Suppressor macrophage treated with lipopolysaccharide for 1 hour (primary cell): ENCODE results near the gene C2orf78.
"Not testable (repeated sequence)": the region's sequence is repeated elsewhere in the genome, so short reads cannot be mapped to it uniquely, and the experiment has no call there.

Experiments used
- DNase-seq, 3 donors: peaks; one replicate each; pipeline ENCODE4 v3.0.0-alpha.2; 2020 to 2022

C2orf78 gene

GRCh38 chr2:73783402-73783801 lies 581 bp upstream of the C2orf78 start:
- not testable (repeated sequence) for DNase-seq

DNA sequence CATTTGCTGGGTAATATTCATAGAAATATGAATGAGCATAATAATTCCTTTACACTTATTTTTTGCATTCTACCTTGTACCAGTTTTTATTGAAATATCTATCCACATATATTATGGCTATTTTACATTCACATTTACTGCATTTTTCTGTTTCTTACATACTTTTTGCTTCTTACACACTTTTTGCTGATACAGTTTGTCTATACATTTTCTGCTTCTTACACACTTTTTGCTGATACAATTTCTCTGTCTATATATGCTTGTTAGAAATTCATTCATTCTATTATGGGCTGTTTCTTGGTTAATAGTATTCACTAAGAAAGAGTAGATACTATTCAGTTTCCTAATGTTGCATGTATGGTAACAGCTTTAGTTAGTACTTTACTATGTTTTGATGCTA lies 27.9 kb downstream of the C2orf78 start:
- DNase-seq, result no peak

DNA sequence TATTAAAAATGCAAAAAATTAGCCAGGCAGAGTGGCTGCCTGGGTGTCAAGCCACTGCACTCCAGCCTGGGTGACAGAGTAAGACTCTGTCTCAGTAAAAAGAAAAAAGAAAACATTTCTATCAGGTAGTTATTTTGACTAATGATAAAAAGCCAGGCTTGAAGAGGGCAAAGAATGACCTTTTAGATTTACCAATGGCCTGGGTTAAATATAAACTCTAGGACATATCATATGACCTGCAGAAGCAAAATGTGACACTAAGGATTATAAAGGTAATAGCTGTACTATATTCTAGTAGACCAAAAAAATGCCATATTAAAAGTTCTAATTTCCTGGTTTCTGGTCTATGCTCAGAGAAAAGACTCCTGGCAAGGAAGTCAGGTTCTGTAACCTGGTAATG lies 28.7 kb downstream of the C2orf78 start:
- no peak for DNase-seq

DNA sequence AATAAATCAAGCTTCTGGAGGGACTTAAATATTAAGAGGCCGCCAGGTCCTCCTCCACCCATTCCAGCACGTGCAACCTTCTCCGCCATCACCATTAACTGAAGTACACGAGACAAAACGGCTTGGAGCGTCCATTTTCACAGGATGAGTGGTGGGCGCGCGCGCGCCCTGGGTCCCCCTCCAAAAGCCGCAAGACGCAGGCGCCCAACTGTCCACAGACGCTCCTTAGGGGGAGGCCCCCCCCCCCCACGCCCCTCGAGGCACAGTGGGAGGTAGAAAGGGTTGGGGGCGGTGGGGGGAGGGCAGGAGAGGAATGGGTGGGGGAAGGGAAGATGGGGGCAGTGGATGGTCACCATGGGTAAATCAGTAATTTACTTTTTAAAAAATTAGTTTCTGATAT lies 34.3 kb downstream of the C2orf78 start:
- DNase-seq, result no peak

- peak in 2 of 3 donors; percentile 28 to 42 for DNase-seq
Observed at GRCh38 chr2:73821227-73821626, 37.2 kb downstream of the C2orf78 start.

DNA sequence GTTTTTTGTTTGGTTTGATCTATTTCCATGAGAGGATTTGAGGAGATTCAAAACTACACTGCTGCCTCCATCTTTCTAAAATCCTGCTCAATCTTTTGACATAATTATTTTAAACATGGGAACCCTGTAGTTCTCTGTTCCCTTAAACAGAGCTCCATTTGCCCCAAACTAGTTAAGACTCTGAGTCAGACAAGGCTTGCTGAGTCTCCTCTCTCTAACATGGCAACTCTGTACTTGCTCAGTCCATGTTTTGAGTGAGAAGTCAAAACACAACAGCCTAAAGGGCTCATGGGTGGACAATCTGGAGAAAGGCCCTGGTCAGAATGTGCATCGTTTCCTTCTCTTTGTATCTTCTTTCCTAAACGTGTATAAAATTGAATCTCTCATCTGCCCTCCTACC lies 37.7 kb downstream of the C2orf78 start:
- DNase-seq, result no peak

- peak in 1 of 3 donors; percentile 33 for DNase-seq
Observed at GRCh38 chr2:73822276-73822675, 38.3 kb downstream of the C2orf78 start.

DNA sequence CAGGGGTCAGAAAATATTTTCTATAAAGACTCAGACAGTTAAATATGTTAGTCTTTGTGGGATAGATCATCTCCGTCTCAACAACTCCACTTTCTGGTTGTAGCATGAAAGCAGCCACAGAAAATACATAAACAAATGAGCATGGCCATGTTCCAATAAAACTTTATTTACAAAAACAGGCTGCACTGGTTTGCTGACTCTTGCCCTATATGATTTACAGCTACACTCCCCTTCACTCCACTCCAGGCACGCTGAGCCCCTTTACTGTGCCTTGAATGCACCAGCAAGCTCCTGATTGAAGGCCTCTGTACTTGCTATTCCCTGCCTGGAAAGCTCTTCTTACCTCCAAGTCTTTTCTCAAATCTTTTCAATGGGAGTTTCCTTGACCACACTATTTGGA lies 39.0 kb downstream of the C2orf78 start:
- no peak for DNase-seq

DNA sequence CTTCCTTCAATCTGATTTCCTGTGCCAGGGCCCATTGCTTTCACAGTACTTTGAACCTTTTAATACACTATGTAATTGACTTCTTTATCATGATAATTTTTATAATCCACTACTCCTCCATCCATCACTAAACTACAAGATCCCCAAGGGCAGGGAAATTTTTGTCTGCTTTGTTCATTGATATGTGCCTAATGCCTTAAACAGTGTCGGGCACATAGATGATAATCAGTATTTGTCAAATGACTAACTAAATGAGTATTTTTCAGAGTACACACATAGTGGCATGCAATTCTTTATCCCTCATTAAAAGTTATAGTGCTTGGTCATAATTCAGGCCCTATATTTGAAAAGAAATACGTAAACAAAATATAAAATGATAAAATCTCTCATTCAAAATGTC lies 39.4 kb downstream of the C2orf78 start:
- no peak for DNase-seq

- peak; percentile 82 to 88 (median 88) for DNase-seq
Observed at GRCh38 chr2:73823916-73824523, 40.0 kb downstream of the C2orf78 start.

DNA sequence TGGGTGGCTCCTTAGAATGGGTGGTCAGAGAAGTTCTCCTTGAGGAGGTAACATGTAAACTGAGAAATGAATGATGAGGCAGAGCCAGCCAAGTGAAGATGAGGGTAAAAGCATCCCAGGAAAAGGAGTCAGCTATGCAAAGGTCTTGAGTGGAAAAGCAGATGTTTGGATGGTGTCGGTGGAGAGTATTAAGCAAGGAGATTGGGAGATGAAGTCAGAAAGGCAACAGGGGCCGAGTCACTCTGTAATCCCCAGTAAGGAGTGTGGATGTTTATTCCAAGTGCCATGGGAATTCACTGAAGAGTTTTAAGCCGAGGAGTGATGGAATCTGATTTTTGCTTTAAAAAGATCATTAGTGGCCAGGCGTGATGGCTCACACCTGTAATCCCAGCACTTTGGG lies 41.4 kb downstream of the C2orf78 start:
- DNase-seq, result peak in 1 of 3 donors; percentile 27

- peak; percentile 56 to 70 (median 67) for DNase-seq
Observed at GRCh38 chr2:73827018-73827417, 43.0 kb downstream of the C2orf78 start.

DNA sequence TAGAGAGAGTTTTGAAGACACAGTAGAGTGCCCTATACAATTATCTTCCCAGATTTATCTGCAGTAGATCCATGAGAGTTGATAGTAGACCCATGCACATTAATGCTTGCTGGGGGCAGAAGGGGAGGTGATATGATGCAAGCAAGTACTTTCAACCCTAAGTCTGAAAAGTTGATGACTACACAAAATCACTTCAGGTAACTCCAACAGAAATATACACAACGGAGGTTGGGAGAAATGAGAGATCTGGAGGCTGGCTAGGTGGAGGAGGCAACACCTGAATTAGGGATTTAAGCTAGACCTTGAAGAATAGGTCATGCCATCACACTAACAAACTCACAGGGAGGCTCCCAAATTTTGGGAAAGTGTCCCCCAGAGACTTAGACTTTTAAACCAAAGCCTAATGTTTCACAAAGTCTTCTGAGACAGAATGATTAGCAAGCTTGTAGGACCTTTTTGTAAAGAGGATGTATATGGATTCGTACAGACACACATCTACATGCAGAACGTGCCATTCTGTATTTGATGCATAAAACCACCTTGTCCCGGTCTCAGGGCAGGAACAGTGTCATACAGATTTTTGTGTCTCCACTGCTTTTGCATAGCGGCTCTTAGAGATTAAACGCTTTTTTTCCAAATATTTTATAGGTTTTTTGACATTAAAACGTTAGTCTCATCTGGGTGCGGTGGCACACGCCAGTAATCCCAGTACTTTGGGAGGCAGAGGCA lies 43.8 kb downstream of the C2orf78 start:
- no peak for DNase-seq

GRCh38 chr2:73828389-73828817 lies 44.4 kb downstream of the C2orf78 start:
- DNase-seq, result no peak

GRCh38 chr2:73828818-73829570 lies 45.0 kb downstream of the C2orf78 start, which contains the start of gene STAMBP:
Gene STAMBP, plus strand, starts transcription at chr2:73828961. Its CDS starts 1,896 bp downstream, at chr2:73830857.
- DNase-seq, result peak; percentile 96 to 98 (median 98)

DNA sequence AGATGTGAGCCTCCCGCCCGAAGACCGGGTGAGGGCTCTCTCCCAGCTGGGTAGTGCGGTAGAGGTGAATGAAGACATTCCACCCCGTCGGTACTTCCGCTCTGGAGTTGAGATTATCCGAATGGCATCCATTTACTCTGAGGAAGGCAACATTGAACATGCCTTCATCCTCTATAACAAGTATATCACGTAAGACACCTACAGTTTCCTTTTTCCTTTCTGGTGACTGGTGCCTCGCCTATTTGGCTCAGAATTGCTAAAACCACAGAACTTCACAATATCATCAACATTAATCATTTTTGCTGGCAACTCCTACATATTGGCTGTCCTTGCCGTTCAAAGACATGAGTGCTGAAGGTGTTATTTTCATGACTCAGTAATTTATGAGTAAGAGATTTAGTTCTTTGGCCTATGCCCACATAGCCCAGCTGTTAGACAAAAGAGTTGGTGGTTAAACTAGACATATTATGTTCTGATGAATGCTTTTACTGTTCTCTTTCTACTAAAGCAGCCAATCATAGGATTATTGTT lies 47.0 kb downstream of the C2orf78 start:
- peak; percentile 69 to 93 (median 83) for DNase-seq

DNA sequence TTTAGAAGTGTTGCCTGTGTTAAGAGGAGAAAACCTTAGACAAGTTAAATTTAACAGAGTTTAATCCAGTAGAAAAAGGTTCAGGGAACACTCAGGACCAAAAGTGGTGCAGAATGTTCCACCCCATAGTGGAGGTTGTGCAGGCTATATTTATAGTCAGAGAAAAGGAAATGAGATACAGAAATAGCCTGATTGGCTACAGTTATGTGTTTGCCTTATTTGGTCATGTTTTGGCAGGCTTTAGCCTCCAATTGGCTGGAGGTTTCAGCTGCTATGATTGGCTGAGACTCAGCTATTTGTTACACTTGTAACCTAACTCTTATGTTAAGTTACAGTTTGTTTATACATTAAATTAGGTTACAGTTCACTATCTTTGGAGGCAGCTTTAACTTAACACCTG lies 48.9 kb downstream of the C2orf78 start:
- DNase-seq, result no peak

- DNase-seq, result no peak
Observed at GRCh38 chr2:73836141-73836943, 52.4 kb downstream of the C2orf78 start.

- DNase-seq, result peak; percentile 54 to 66 (median 63)
Observed at GRCh38 chr2:73837847-73838585, 54.0 kb downstream of the C2orf78 start.

GRCh38 chr2:73838889-73839534 lies 55.0 kb downstream of the C2orf78 start:
- no peak for DNase-seq
